ENCODE data around the gene PRF1.

PRF1 gene

GRCh38 chr10:70551466-70551865 lies 51.1 kb downstream of the PRF1 start:
- Histone ChIP-seq H3K36me3 (ENCODE audit: control insufficient read depth, insufficient read depth, low read length) (no peaks in the 10 kb centered on the region), H3K4me3 (replicated peaks; ENCODE audit: low read depth, low read length) (no peak overlapping the region), H3K27me3 (replicated peaks; ENCODE audit: control insufficient read depth, insufficient read depth, low read length) (no peaks in the 10 kb centered on the region)
- no peak for TF ChIP-seq CTCF (IDR thresholded peaks at IDR 0.05; ENCODE audit: insufficient read depth, low read length, poor library complexity, severe bottlenecking)
- no peak for DNase-seq (ENCODE audit: extremely low read depth, insufficient read length)

DNA sequence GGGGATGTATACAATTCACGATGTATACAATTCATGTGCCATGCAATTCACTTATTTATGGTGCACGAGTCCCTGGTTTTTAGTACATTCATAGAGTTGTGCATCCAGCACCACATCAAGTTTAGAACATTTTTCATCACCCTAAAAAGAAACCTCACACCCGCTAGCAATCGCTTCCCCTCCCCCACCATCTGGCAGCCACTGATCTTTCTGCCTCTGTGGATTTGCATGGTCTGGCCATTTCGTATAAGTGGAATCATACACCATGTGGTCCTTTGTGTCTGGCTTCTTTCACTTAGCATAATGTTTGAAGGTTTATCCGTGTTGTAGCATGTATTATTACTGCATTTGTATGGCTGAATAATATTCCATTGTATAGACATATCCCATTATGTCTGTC lies 52.1 kb downstream of the PRF1 start:
- no peak for DNase-seq (ENCODE audit: extremely low read depth, insufficient read length)
- no peaks in the 10 kb centered on the region for H3K36me3 ChIP-seq (ENCODE audit: control insufficient read depth, insufficient read depth, low read length)
- no peak for TF ChIP-seq CTCF (IDR thresholded peaks at IDR 0.05; ENCODE audit: insufficient read depth, low read length, poor library complexity, severe bottlenecking)
- no peaks in the 10 kb centered on the region for H3K27me3 ChIP-seq (replicated peaks; ENCODE audit: control insufficient read depth, insufficient read depth, low read length)
- no peak overlapping the region for H3K4me3 ChIP-seq (replicated peaks; ENCODE audit: low read depth, low read length)

DNA sequence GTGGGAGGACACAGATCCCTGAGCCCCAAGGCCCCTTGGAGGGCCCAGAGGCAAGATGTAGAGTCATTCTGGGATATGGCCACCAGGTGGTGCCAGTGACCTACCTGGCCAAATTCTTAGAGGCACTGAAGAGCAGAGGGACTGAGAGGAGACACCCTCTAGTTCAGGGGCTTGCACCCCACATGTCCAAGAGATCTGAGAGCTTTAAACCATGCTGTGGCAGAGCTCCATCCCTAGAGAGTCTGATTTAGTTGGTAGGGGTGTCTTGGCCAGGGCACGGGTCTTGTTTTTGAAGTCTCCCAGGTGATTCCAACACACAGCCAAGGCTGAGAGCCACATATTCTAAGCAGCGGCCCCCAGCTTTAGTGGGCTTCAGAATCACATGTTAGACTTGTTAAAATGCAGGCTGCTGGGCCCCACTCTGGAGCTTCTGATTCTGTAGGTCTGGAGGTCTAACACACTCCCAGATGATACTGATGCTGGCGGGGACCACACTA lies 52.5 kb downstream of the PRF1 start:
- Histone ChIP-seq H3K36me3 (ENCODE audit: control insufficient read depth, insufficient read depth, low read length) (no peaks in the 10 kb centered on the region), H3K27me3 (replicated peaks; ENCODE audit: control insufficient read depth, insufficient read depth, low read length) (no peaks in the 10 kb centered on the region), H3K4me3 (replicated peaks; ENCODE audit: low read depth, low read length) (no peak overlapping the region)
- DNase-seq (ENCODE audit: extremely low read depth, insufficient read length) = no peak
- peak; percentile 86 for TF ChIP-seq CTCF (IDR thresholded peaks at IDR 0.05; ENCODE audit: insufficient read depth, low read length, poor library complexity, severe bottlenecking)

GRCh38 chr10:70549351-70549961 lies 53.1 kb downstream of the PRF1 start:
- no peak for DNase-seq (ENCODE audit: extremely low read depth, insufficient read length)
- H3K36me3 ChIP-seq (ENCODE audit: control insufficient read depth, insufficient read depth, low read length) = no peaks in the 10 kb centered on the region
- no peak for TF ChIP-seq CTCF (IDR thresholded peaks at IDR 0.05; ENCODE audit: insufficient read depth, low read length, poor library complexity, severe bottlenecking)
- H3K4me3 ChIP-seq (replicated peaks; ENCODE audit: low read depth, low read length) = no peak overlapping the region
- no peaks in the 10 kb centered on the region for H3K27me3 ChIP-seq (replicated peaks; ENCODE audit: control insufficient read depth, insufficient read depth, low read length)

Measured in GM06990 (cell line).